ENCODE results near the gene USP10. TPM values are rescaled to one million over a fixed set of nuclear protein-coding genes. Genes with fewer than 3 reads are reported as not detected.

USP10 gene
- total and polyA plus RNA-seq, 3 experiments from 2014 or later = 86.1 to 146 (median 143) TPM

GRCh38 chr16:84810518-84811273, 110.9 kb downstream of the USP10 start:
- CTCF ChIA-PET = no interaction called here
- peaks cover 5 to 27% of the 10 kb centered on the region in 2 donors for H3K27me3 Mint-ChIP-seq
- Histone ChIP-seq H3K27me3 (ENCODE audit: insufficient read depth, low read length, poor library complexity, severe bottlenecking) (no peaks in the 10 kb centered on the region), H3K4me3 (ENCODE audit: low read length) (no peak overlapping the region), H3K9me3 (ENCODE audit: low read length) (no peaks in the 10 kb centered on the region), H3K4me1 (ENCODE audit: insufficient read depth, low read length) (peaks cover 3% of the 10 kb centered on the region), H3K36me3 (ENCODE audit: insufficient read depth, low read length) (no peaks in the 10 kb centered on the region), H3K27ac (ENCODE audit: low read depth, low read length) (no peak overlapping the region)
- H3K36me3 Mint-ChIP-seq = no peaks in the 10 kb centered on the region
- peaks cover 4 to 11% (median 5%) of the 10 kb centered on the region in 3 donors for H3K4me1 Mint-ChIP-seq
- peak in 1 of 5 donors; percentile 38 for DNase-seq
- H3K4me3 Mint-ChIP-seq = no peak overlapping the region
- peaks cover 0 to 5% (median 0%) of the 10 kb centered on the region in 5 donors for H3K9me3 Mint-ChIP-seq
- peak overlapping the region in 1 of 8 donors; percentile 61 for H3K27ac Mint-ChIP-seq
- POLR2A ChIA-PET = no interaction called here

- H3K36me3 Mint-ChIP-seq = no peaks in the 10 kb centered on the region
- H3K27me3 Mint-ChIP-seq = peaks cover 5 to 30% of the 10 kb centered on the region in 2 donors
- peaks cover 4 to 6% (median 5%) of the 10 kb centered on the region in 3 donors for H3K4me1 Mint-ChIP-seq
- no peak overlapping the region for H3K4me3 Mint-ChIP-seq
- peaks cover 3% of the 10 kb centered on the region for H3K4me1 ChIP-seq (ENCODE audit: insufficient read depth, low read length)
- no peaks in the 10 kb centered on the region for H3K36me3 ChIP-seq (ENCODE audit: insufficient read depth, low read length)
- H3K27me3 ChIP-seq (ENCODE audit: insufficient read depth, low read length, poor library complexity, severe bottlenecking) = no peaks in the 10 kb centered on the region
- CTCF ChIA-PET = no interaction called here
- no peak overlapping the region for H3K27ac Mint-ChIP-seq
- no peak overlapping the region for H3K4me3 ChIP-seq (ENCODE audit: low read length)
- POLR2A ChIA-PET = no interaction called here
- DNase-seq = no peak
- H3K9me3 Mint-ChIP-seq = peaks cover 0 to 5% (median 0%) of the 10 kb centered on the region in 5 donors
- H3K9me3 ChIP-seq (ENCODE audit: low read length) = no peaks in the 10 kb centered on the region
- no peak overlapping the region for H3K27ac ChIP-seq (ENCODE audit: low read depth, low read length)
Observed at GRCh38 chr16:84811529-84811928, 111.7 kb downstream of the USP10 start.

- no peak overlapping the region for H3K4me3 ChIP-seq (ENCODE audit: low read length)
- H3K36me3 ChIP-seq (ENCODE audit: insufficient read depth, low read length) = no peaks in the 10 kb centered on the region
- DNase-seq = no peak
- H3K27me3 Mint-ChIP-seq = peaks cover 1 to 31% of the 10 kb centered on the region in 2 donors
- no peaks in the 10 kb centered on the region for H3K9me3 ChIP-seq (ENCODE audit: low read length)
- H3K27me3 ChIP-seq (ENCODE audit: insufficient read depth, low read length, poor library complexity, severe bottlenecking) = no peaks in the 10 kb centered on the region
- H3K36me3 Mint-ChIP-seq = no peaks in the 10 kb centered on the region
- peaks cover 4 to 6% (median 5%) of the 10 kb centered on the region in 3 donors for H3K4me1 Mint-ChIP-seq
- H3K27ac Mint-ChIP-seq = peak overlapping the region in 1 of 8 donors; percentile 37
- H3K9me3 Mint-ChIP-seq = peaks cover 0 to 5% (median 0%) of the 10 kb centered on the region in 5 donors
- peaks cover 3% of the 10 kb centered on the region for H3K4me1 ChIP-seq (ENCODE audit: insufficient read depth, low read length)
- CTCF ChIA-PET = no interaction called here
- POLR2A ChIA-PET = no interaction called here
- no peak overlapping the region for H3K27ac ChIP-seq (ENCODE audit: low read depth, low read length)
- H3K4me3 Mint-ChIP-seq = no peak overlapping the region
Observed at GRCh38 chr16:84813141-84813934, 113.5 kb downstream of the USP10 start.

GRCh38 chr16:84815462-84815861, 115.7 kb downstream of the USP10 start:
- no peaks in the 10 kb centered on the region for H3K36me3 ChIP-seq (ENCODE audit: insufficient read depth, low read length)
- Mint-ChIP-seq H3K4me1 (peaks cover 11 to 13% (median 12%) of the 10 kb centered on the region in 3 donors), H3K36me3 (no peaks in the 10 kb centered on the region), H3K9me3 (peaks cover 0 to 5% (median 0%) of the 10 kb centered on the region in 5 donors), H3K27me3 (peaks cover 6 to 43% of the 10 kb centered on the region in 2 donors), H3K27ac (no peak overlapping the region), H3K4me3 (no peak overlapping the region)
- POLR2A ChIA-PET = no interaction called here
- no peak overlapping the region for H3K27ac ChIP-seq (ENCODE audit: low read depth, low read length)
- no peak overlapping the region for H3K4me3 ChIP-seq (ENCODE audit: low read length)
- no peaks in the 10 kb centered on the region for H3K9me3 ChIP-seq (ENCODE audit: low read length)
- no peak for DNase-seq
- H3K27me3 ChIP-seq (ENCODE audit: insufficient read depth, low read length, poor library complexity, severe bottlenecking) = peaks cover 2% of the 10 kb centered on the region
- CTCF ChIA-PET = no interaction called here
- H3K4me1 ChIP-seq (ENCODE audit: insufficient read depth, low read length) = peaks cover 9% of the 10 kb centered on the region

- CTCF ChIA-PET = no interaction called here
- Histone ChIP-seq H3K27me3 (ENCODE audit: insufficient read depth, low read length, poor library complexity, severe bottlenecking) (peaks cover 4% of the 10 kb centered on the region), H3K36me3 (ENCODE audit: insufficient read depth, low read length) (no peaks in the 10 kb centered on the region), H3K4me1 (ENCODE audit: insufficient read depth, low read length) (peaks cover 12% of the 10 kb centered on the region), H3K27ac (ENCODE audit: low read depth, low read length) (no peak overlapping the region), H3K9me3 (ENCODE audit: low read length) (no peaks in the 10 kb centered on the region), H3K4me3 (ENCODE audit: low read length) (no peak overlapping the region)
- POLR2A ChIA-PET = no interaction called here
- Mint-ChIP-seq H3K36me3 (no peaks in the 10 kb centered on the region), H3K4me3 (no peak overlapping the region), H3K27ac (no peak overlapping the region), H3K27me3 (peaks cover 6 to 43% of the 10 kb centered on the region in 2 donors), H3K4me1 (peaks cover 11 to 12% (median 12%) of the 10 kb centered on the region in 3 donors), H3K9me3 (peaks cover 0 to 5% (median 0%) of the 10 kb centered on the region in 5 donors)
- DNase-seq = no peak
Observed at GRCh38 chr16:84816023-84816422, 116.2 kb downstream of the USP10 start.

GRCh38 chr16:84816485-84816884, 116.7 kb downstream of the USP10 start:
- Mint-ChIP-seq H3K4me3 (no peak overlapping the region), H3K4me1 (peaks cover 9 to 11% (median 10%) of the 10 kb centered on the region in 3 donors), H3K27ac (no peak overlapping the region), H3K27me3 (peaks cover 7 to 46% of the 10 kb centered on the region in 2 donors), H3K9me3 (peaks cover 0 to 3% (median 0%) of the 10 kb centered on the region in 5 donors), H3K36me3 (no peaks in the 10 kb centered on the region)
- Histone ChIP-seq H3K4me3 (ENCODE audit: low read length) (no peak overlapping the region), H3K27me3 (ENCODE audit: insufficient read depth, low read length, poor library complexity, severe bottlenecking) (peaks cover 4% of the 10 kb centered on the region), H3K9me3 (ENCODE audit: low read length) (no peaks in the 10 kb centered on the region), H3K27ac (ENCODE audit: low read depth, low read length) (no peak overlapping the region), H3K4me1 (ENCODE audit: insufficient read depth, low read length) (peaks cover 16% of the 10 kb centered on the region), H3K36me3 (ENCODE audit: insufficient read depth, low read length) (no peaks in the 10 kb centered on the region)
- ChIA-PET CTCF (no interaction called here), POLR2A (no interaction called here)
- DNase-seq = no peak

- Mint-ChIP-seq H3K4me1 (peaks cover 9 to 11% (median 10%) of the 10 kb centered on the region in 3 donors), H3K36me3 (no peaks in the 10 kb centered on the region), H3K9me3 (no peaks in the 10 kb centered on the region), H3K27me3 (peaks cover 7 to 48% of the 10 kb centered on the region in 2 donors), H3K4me3 (no peak overlapping the region), H3K27ac (no peak overlapping the region)
- Histone ChIP-seq H3K27me3 (ENCODE audit: insufficient read depth, low read length, poor library complexity, severe bottlenecking) (peaks cover 4% of the 10 kb centered on the region), H3K4me3 (ENCODE audit: low read length) (no peak overlapping the region), H3K27ac (ENCODE audit: low read depth, low read length) (no peak overlapping the region), H3K9me3 (ENCODE audit: low read length) (no peaks in the 10 kb centered on the region), H3K4me1 (ENCODE audit: insufficient read depth, low read length) (peaks cover 16% of the 10 kb centered on the region), H3K36me3 (ENCODE audit: insufficient read depth, low read length) (no peaks in the 10 kb centered on the region)
- no peak for DNase-seq
- CTCF ChIA-PET = no interaction called here
- POLR2A ChIA-PET = no interaction called here
Observed at GRCh38 chr16:84817206-84817605, 117.4 kb downstream of the USP10 start.

GRCh38 chr16:84817613-84818012, 117.8 kb downstream of the USP10 start:
- no peak overlapping the region for H3K27ac Mint-ChIP-seq
- CTCF ChIA-PET = no interaction called here
- POLR2A ChIA-PET = no interaction called here

More at GRCh38 chr16:84817613-84818012, 117.8 kb downstream of the USP10 start:
- no peaks in the 10 kb centered on the region for H3K36me3 Mint-ChIP-seq
- Histone ChIP-seq H3K36me3 (ENCODE audit: insufficient read depth, low read length) (no peaks in the 10 kb centered on the region), H3K4me3 (ENCODE audit: low read length) (no peak overlapping the region), H3K27ac (ENCODE audit: low read depth, low read length) (no peak overlapping the region), H3K4me1 (ENCODE audit: insufficient read depth, low read length) (peaks cover 16% of the 10 kb centered on the region), H3K27me3 (ENCODE audit: insufficient read depth, low read length, poor library complexity, severe bottlenecking) (peaks cover 4% of the 10 kb centered on the region), H3K9me3 (ENCODE audit: low read length) (no peaks in the 10 kb centered on the region)
- H3K4me1 Mint-ChIP-seq = peaks cover 9 to 11% (median 10%) of the 10 kb centered on the region in 3 donors
- peaks cover 0 to 2% (median 0%) of the 10 kb centered on the region in 5 donors for H3K9me3 Mint-ChIP-seq
- peaks cover 11 to 52% of the 10 kb centered on the region in 2 donors for H3K27me3 Mint-ChIP-seq
- no peak for DNase-seq
- H3K4me3 Mint-ChIP-seq = no peak overlapping the region
